ENCODE results near the gene GSTM1.

Gene GSTM1

DNA sequence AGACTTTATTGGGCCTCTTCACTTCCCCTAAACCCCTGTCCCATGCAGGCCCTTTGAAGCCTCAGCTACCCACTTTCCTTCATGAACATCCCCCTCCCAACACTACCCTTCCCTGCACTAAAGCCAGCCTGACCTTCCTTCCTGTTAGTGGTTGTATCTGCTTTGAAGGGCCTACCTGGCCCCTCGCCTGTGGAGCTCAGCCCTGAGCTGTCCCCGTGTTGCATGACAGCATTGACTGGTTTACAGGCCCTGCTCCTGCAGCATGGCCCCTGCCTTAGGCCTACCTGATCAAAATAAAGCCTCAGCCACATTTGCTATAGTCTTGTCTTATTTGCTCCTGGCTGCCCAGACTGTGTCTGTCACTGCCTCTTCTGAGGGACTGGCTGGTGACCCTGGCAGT is 26.2 kb upstream of the GSTM1 start:
- Histone ChIP-seq H3K9ac (no peak overlapping the region), H3K4me1 (ENCODE audit: low read depth, poor library complexity, severe bottlenecking) (no peaks in the 10 kb centered on the region), H3K4me2 (no peak overlapping the region), H3K79me2 (ENCODE audit: insufficient read depth, low read depth) (no peaks in the 10 kb centered on the region), H4K20me1 (ENCODE audit: insufficient read depth) (no peaks in the 10 kb centered on the region), H3K4me3 (IDR thresholded peaks at IDR 0.05; ENCODE audit: insufficient read depth, low read depth, low read length) (no peak overlapping the region), H3K36me3 (ENCODE audit: insufficient read depth) (no peaks in the 10 kb centered on the region), H3K27me3 (ENCODE audit: insufficient read depth, low read depth) (no peaks in the 10 kb centered on the region), H3K27ac (no peak overlapping the region), H2AFZ (ENCODE audit: low read depth) (no peak overlapping the region)
- TF ChIP-seq, protein P1, sequence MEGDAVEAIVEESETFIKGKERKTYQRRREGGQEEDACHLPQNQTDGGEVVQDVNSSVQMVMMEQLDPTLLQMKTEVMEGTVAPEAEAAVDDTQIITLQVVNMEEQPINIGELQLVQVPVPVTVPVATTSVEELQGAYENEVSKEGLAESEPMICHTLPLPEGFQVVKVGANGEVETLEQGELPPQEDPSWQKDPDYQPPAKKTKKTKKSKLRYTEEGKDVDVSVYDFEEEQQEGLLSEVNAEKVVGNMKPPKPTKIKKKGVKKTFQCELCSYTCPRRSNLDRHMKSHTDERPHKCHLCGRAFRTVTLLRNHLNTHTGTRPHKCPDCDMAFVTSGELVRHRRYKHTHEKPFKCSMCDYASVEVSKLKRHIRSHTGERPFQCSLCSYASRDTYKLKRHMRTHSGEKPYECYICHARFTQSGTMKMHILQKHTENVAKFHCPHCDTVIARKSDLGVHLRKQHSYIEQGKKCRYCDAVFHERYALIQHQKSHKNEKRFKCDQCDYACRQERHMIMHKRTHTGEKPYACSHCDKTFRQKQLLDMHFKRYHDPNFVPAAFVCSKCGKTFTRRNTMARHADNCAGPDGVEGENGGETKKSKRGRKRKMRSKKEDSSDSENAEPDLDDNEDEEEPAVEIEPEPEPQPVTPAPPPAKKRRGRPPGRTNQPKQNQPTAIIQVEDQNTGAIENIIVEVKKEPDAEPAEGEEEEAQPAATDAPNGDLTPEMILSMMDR (conservative IDR thresholded peaks at IDR 0.05; ENCODE audit: low read depth, low read length), result no peak

DNA sequence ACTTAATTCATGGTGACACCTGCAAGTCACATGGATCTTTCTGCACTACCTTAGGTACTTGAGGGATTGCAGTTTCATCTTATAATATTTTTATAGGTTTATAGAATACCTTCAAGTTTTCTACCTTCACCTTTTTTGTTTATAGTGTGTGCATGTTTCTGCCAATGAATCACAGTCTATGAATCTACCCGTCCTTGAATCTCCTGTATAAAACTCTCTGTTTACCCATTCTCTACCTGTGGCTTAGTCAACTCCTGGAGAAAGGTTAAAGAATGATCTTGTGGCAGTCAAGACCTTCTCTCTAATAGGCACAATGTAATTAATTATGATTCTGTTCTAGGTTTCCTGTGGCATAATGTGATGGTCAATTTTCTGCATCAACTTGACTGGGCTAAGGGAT is 22.9 kb upstream of the GSTM1 start:
- Histone ChIP-seq H3K27ac (no peak overlapping the region), H3K4me1 (ENCODE audit: low read depth, poor library complexity, severe bottlenecking) (no peaks in the 10 kb centered on the region), H3K4me3 (IDR thresholded peaks at IDR 0.05; ENCODE audit: insufficient read depth, low read depth, low read length) (no peak overlapping the region), H3K36me3 (ENCODE audit: insufficient read depth) (no peaks in the 10 kb centered on the region), H3K4me2 (no peak overlapping the region), H2AFZ (ENCODE audit: low read depth) (no peak overlapping the region), H3K9ac (no peak overlapping the region), H4K20me1 (ENCODE audit: insufficient read depth) (no peaks in the 10 kb centered on the region), H3K79me2 (ENCODE audit: insufficient read depth, low read depth) (no peaks in the 10 kb centered on the region), H3K27me3 (ENCODE audit: insufficient read depth, low read depth) (no peaks in the 10 kb centered on the region)
- TF ChIP-seq, protein P1 (conservative IDR thresholded peaks at IDR 0.05; ENCODE audit: low read depth, low read length), result no peak

DNA sequence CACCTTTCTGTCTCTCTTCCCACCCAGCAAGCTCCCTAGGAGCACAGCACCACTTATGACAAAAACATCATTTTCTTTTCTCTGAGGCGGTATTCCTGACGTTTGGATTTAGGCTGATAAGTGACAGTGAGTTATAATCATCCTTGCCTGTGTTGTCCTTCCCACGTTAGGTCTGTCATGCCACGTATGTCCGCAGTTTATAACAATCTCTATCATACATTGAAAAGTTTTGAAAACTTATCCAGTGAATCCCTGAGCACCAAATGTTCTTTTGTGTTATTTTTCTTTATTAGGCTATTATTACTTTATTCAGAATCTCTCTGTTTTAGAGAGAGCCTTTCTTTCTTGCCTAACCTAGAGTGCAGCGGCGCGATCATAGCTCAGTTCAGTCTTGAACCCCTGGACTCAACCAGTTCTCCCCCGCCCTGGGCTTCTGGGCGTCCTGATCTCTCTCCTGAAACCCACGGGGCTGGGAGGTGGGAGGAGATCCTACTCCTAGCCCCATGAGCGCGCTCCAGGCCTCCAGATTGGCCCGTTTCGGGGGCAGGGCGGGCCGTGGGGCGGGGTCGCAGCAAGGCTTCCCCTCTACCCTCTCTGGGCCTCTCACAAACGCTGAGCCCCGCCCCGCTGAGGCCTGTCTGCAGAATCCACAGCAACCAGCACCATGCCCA is 20.0 kb upstream of the GSTM1 start, which contains the start of gene GSTM2:
Gene GSTM2, plus strand, starts transcription at position 606 of the 671 bp plus-strand sequence. Its CDS starts 59 bp downstream, at position 665.
- H4K20me1 ChIP-seq (ENCODE audit: insufficient read depth), result no peaks in the 10 kb centered on the region
- no peak within 1 kb of the TSS for H3K9ac ChIP-seq
- H3K36me3 ChIP-seq (ENCODE audit: insufficient read depth), result no peaks in the 10 kb centered on the region
- no peak within 1 kb of the TSS for H3K4me2 ChIP-seq
- no peak within 1 kb of the TSS for H3K27ac ChIP-seq
- no peaks in the 10 kb centered on the region for H3K27me3 ChIP-seq (ENCODE audit: insufficient read depth, low read depth)
- H2AFZ ChIP-seq (ENCODE audit: low read depth), result no peak within 1 kb of the TSS
- TF ChIP-seq, protein P1 (conservative IDR thresholded peaks at IDR 0.05; ENCODE audit: low read depth, low read length), result no peak
- H3K4me3 ChIP-seq (IDR thresholded peaks at IDR 0.05; ENCODE audit: insufficient read depth, low read depth, low read length), result no peak within 1 kb of the TSS
- H3K4me1 ChIP-seq (ENCODE audit: low read depth, poor library complexity, severe bottlenecking), result peaks cover 10% of the 10 kb centered on the region
- no peaks in the 10 kb centered on the region for H3K79me2 ChIP-seq (ENCODE audit: insufficient read depth, low read depth)

DNA sequence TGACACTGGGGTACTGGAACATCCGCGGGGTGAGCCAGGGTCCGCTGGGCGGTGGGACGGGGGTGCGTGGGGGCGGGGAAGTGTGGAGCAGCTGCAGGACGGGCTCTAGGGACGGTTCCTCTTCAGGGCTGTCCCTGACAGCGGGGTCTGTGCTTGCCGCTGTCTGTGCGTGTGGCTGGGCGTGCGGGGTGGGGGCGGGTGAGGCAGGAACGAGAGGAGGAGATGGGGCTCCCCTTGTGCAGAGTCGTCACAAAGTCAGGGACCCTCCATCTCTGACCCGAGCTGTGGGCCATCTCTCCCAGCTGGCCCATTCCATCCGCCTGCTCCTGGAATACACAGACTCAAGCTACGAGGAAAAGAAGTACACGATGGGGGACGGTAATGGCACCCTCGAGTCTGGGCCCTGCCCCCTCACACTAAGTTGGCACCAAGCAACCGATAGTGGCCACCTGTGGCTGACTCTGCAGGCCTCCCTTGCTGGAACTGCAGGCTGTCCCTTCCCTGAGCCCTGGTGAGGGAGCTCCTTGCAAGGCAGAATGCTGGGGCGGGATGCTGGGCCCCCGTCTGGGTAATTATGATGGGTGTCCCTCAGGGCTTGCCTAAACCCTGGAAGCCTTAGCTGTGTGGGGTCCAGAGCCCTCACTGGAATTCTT is 19.4 kb upstream of the GSTM1 start:
- Histone ChIP-seq H3K4me3 (IDR thresholded peaks at IDR 0.05; ENCODE audit: insufficient read depth, low read depth, low read length) (no peak overlapping the region), H3K36me3 (ENCODE audit: insufficient read depth) (no peaks in the 10 kb centered on the region), H3K79me2 (ENCODE audit: insufficient read depth, low read depth) (no peaks in the 10 kb centered on the region), H3K9ac (no peak overlapping the region), H4K20me1 (ENCODE audit: insufficient read depth) (no peaks in the 10 kb centered on the region), H3K4me2 (no peak overlapping the region), H3K27me3 (ENCODE audit: insufficient read depth, low read depth) (no peaks in the 10 kb centered on the region), H3K4me1 (ENCODE audit: low read depth, poor library complexity, severe bottlenecking) (peaks cover 10% of the 10 kb centered on the region), H3K27ac (no peak overlapping the region), H2AFZ (ENCODE audit: low read depth) (no peak overlapping the region)
- TF ChIP-seq, protein P1 (conservative IDR thresholded peaks at IDR 0.05; ENCODE audit: low read depth, low read length), result no peak
